ENCODE data around the gene BPIFB6.

Gene BPIFB6

DNA sequence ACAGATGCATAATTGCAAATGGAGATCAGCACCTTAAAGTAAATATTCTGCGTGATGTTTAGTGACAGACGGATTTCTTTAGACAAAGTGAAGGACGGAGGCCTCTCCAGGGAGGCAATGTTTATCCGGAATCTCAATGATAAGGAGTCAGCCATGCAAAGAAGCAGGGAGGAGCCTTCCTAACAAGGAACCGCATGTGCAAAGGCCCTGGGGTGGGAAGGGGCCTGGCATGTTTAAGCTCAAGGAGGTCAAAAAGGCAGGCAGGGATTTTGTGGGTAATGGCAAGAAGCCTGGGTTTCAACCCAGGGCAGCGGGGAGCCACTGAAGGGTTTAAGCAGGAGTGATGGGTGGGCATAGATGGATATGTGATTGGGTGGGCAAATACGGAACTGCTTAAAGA, 22.9 kb downstream of the BPIFB6 start:
- no peak for DNase-seq (ENCODE audit: low read depth, low spot score)
- TF ChIP-seq, protein P1, sequence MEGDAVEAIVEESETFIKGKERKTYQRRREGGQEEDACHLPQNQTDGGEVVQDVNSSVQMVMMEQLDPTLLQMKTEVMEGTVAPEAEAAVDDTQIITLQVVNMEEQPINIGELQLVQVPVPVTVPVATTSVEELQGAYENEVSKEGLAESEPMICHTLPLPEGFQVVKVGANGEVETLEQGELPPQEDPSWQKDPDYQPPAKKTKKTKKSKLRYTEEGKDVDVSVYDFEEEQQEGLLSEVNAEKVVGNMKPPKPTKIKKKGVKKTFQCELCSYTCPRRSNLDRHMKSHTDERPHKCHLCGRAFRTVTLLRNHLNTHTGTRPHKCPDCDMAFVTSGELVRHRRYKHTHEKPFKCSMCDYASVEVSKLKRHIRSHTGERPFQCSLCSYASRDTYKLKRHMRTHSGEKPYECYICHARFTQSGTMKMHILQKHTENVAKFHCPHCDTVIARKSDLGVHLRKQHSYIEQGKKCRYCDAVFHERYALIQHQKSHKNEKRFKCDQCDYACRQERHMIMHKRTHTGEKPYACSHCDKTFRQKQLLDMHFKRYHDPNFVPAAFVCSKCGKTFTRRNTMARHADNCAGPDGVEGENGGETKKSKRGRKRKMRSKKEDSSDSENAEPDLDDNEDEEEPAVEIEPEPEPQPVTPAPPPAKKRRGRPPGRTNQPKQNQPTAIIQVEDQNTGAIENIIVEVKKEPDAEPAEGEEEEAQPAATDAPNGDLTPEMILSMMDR (IDR thresholded peaks at IDR 0.05; ENCODE audit: low read depth, low read length) = no peak
- no peak overlapping the region for H3K4me3 ChIP-seq (ENCODE audit: low read depth, low read length)
- in situ Hi-C loops (cut with HindIII; ENCODE audit: low sequenced_read_pairs) = no loop called here

DNA sequence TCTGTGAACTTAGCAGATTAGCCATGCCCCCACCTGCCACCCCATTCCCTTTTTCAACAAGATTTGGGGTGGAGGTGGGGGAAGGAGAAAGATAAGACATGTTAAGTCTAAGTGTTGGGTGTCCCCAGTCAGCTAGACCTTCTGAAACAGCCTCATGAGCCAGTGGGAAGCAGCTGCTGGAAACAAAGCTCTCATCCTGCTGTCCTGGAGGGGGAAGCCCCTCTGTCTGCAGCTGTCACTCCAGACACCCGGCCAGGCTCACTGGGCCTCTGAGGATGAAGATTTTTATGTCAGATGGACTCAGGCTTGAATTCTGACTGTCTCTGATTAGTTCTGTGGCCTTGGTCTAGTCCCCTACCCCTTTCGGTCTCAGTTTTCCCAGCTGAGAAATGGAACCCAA, 23.3 kb downstream of the BPIFB6 start:
- in situ Hi-C loops (cut with HindIII; ENCODE audit: low sequenced_read_pairs) = no loop called here
- no peak for DNase-seq (ENCODE audit: low read depth, low spot score)
- TF ChIP-seq, protein P1 (IDR thresholded peaks at IDR 0.05; ENCODE audit: low read depth, low read length) = no peak
- no peak overlapping the region for H3K4me3 ChIP-seq (ENCODE audit: low read depth, low read length)

DNA sequence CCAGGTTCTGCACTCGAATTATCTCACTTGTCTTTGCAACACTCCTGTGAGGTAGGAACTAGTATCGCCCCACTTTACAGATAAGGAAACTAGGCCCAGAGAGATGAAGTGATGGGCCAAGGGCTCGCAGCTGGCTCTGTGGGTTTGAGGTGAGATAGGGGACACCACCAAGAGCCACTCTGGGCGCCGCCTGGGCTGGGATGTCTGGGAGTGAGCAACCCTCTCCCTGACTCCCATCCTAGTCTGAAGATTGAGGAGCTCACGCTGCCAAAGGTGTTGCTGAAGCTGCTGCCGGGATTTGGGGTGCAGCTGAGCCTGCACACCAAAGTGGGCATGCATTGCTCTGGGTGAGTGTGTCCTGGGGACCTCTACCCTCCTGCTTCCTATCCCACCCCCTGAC, 27.7 kb downstream of the BPIFB6 start:
- in situ Hi-C loops (cut with HindIII; ENCODE audit: low sequenced_read_pairs) = no loop called here
- no peak for DNase-seq (ENCODE audit: low read depth, low spot score)
- no peak overlapping the region for H3K4me3 ChIP-seq (ENCODE audit: low read depth, low read length)
- TF ChIP-seq, protein P1 (IDR thresholded peaks at IDR 0.05; ENCODE audit: low read depth, low read length) = no peak

DNA sequence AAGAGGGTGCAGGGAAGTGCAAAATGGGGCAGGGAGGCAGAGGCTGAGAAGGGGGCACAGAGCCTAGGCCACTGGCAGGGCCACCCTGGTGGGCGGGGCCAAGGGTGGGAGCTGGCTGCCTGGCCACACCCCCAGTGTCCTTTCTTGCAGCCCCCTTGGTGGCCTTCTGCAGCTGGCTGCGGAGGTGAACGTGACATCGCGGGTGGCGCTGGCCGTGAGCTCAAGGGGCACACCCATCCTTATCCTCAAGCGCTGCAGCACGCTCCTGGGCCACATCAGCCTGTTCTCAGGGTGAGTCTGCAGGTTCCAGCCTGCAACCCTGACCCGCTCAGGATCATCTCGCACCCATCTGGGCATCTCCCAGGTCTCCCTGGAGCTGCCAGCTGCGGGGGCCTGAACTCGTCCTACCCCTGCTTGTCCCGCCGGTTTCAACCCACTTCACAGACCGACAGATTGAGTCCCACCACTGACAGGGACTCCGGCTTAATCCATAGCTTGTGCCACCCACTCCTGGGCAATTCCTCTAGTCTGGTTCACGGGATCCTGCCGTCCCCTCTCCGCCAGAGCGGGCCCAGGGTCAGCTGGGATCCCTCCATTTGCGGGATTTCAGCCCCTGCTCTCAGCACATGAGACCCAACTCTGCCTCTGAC, 28.4 kb downstream of the BPIFB6 start:
- TF ChIP-seq, protein P1 (IDR thresholded peaks at IDR 0.05; ENCODE audit: low read depth, low read length) = no peak
- in situ Hi-C loops (cut with HindIII; ENCODE audit: low sequenced_read_pairs) = no loop called here
- DNase-seq (ENCODE audit: low read depth, low spot score) = no peak

DNA sequence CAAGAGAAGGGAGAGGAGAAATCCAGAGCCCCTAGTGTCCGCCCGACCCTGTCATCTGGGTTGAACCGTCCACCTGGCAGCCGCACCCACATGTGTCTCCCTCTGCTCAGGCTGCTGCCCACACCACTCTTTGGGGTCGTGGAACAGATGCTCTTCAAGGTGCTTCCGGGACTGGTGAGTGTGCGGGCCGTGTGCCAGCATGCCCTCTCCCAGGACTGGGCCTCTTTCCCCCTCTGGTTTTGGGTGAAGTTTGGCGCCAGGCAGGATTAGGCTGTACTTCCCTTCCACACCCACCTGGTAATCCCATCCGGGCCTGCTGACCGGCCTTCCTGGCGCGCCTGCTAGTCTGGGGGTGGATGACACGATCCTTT, 30.2 kb downstream of the BPIFB6 start:
- in situ Hi-C loops (cut with HindIII; ENCODE audit: low sequenced_read_pairs) = no loop called here
- TF ChIP-seq, protein P1 (IDR thresholded peaks at IDR 0.05; ENCODE audit: low read depth, low read length) = no peak
- DNase-seq (ENCODE audit: low read depth, low spot score) = no peak
- H3K4me3 ChIP-seq (ENCODE audit: low read depth, low read length) = no peak overlapping the region

More for the DNA sequence above, 28.4 kb downstream of the BPIFB6 start:
- no peak overlapping the region for H3K4me3 ChIP-seq (ENCODE audit: low read depth, low read length)

DNA sequence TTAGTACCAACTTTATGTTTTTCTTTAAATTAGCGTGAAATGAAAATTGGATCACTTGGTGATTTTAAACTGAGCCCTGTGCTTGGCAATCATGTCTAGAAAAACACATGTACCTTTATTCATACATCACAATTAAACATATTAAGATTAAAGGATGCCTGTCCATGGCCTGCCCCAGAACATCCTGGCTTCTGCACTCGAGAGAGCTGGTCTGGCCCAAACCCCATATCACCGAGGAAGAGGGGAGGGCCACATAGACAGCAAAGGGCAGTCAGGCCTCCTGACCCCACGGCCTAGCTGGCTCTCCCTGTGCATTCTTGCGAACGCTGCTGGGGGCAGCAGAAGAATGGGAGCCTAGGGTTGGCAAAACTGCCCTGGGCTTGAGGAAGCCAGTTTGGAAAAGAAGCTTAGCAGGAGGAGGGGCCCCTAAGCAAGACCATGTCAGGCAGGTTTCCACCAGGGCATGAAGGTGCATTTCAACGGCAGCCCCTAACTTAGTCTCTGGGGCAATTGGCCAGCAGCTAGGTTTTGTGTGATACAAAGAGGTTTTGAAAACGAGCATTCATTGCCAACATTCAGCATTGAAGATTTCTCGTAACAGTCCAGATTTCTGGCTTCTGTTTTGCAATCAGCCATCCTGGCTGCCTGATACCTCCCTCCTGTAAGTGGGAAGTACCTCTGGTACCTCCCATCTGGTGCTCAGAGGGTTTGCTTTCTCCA, 30.8 kb downstream of the BPIFB6 start:
- H3K4me3 ChIP-seq (ENCODE audit: low read depth, low read length) = no peak overlapping the region
- TF ChIP-seq, protein P1 (IDR thresholded peaks at IDR 0.05; ENCODE audit: low read depth, low read length) = no peak
- in situ Hi-C loops (cut with HindIII; ENCODE audit: low sequenced_read_pairs) = no loop called here
- no peak for DNase-seq (ENCODE audit: low read depth, low spot score)
